HEK293 (cell line): Measurements from ENCODE around the gene TSC2.
A peak's percentile ranks its signal among the peaks of the same experiment; 100 is the strongest.
"Not testable (repeated sequence)": the region's sequence is repeated elsewhere in the genome, so short reads cannot be mapped to it uniquely, and the experiment has no call there.

Experiments used
- CTCF ChIA-PET: fragments of 350-600 bp; formaldehyde crosslinking; extraction: SDS; loops from one replicate; lab custom pipeline; 2021; ENCODE audit warnings: antibody characterized with exemption; lab: Yijun Ruan, JAX
- POLR2A ChIA-PET: fragments of 300-600 bp; formaldehyde crosslinking; extraction: SDS; loops from one replicate; lab custom pipeline; 2020; ENCODE audit warnings: antibody characterized with exemption, inconsistent platforms; lab: Yijun Ruan, JAX
- H3K27ac ChIP-seq: fragments of 200-500 bp; sonication (Bioruptor generic); 2 replicates; pipeline ENCODE4 v1.5.1; 2014; ENCODE audit warnings: low read depth, low read length, control low read depth, inconsistent platforms; ENCODE audit errors: extremely low read depth
- H3K36me3 ChIP-seq, 2 experiments: fragments of 200-500 bp in 1 of 2; sonication (Bioruptor generic) in 1 of 2; 1 replicate in 1 of 2; 2 replicates in 1 of 2; pipeline ENCODE4 v1.5.1; 2014 to 2017; ENCODE audit warnings: inconsistent platforms in 2 of 2, low read length in 2 of 2; ENCODE audit not compliant: control insufficient read depth in 2 of 2, insufficient read depth in 1 of 2
- H3K4me1 ChIP-seq: fragments of 200-500 bp; sonication (Bioruptor generic); 2 replicates; pipeline ENCODE4 v1.5.1; 2014; ENCODE audit warnings: mild to moderate bottlenecking, low read length, inconsistent platforms; ENCODE audit not compliant: control insufficient read depth, insufficient read depth
- H3K4me3 ChIP-seq: 2 replicates; pipeline ENCODE4 v1.5.1; 2011; ENCODE audit warnings: low read depth, mild to moderate bottlenecking, control low read depth, low read length, moderate library complexity
- H3K9me3 ChIP-seq: fragments of 200-500 bp; sonication (Bioruptor generic); 2 replicates; pipeline ENCODE4 v1.5.1; 2014; ENCODE audit warnings: low read depth, low read length, inconsistent platforms; ENCODE audit not compliant: control insufficient read depth, insufficient read depth
- EGR2 ChIP-seq: fragments of 450-650 bp; formaldehyde crosslinking; IDR thresholded peaks from 2 replicates; pipeline ENCODE4 v1.5.1; 2016; ENCODE audit warnings: low read depth, missing biosample characterization, missing genetic modification characterization
- KLF17 ChIP-seq: fragments of 450-650 bp; formaldehyde crosslinking; IDR thresholded peaks from 2 replicates; pipeline ENCODE4 v1.5.1; 2016; ENCODE audit warnings: missing biosample characterization, missing genetic modification characterization
- SP3 ChIP-seq: fragments of 450-650 bp; formaldehyde crosslinking; IDR thresholded peaks from 2 replicates; pipeline ENCODE4 v1.5.1; 2016; ENCODE audit warnings: missing biosample characterization, missing genetic modification characterization
- ZBTB1 ChIP-seq: fragments of 450-650 bp; formaldehyde crosslinking; IDR thresholded peaks from 2 replicates; pipeline ENCODE4 v1.5.1; 2016; ENCODE audit warnings: missing biosample characterization, missing genetic modification characterization
- ZBTB8A ChIP-seq: fragments of 450-650 bp; formaldehyde crosslinking; IDR thresholded peaks from 2 replicates; pipeline ENCODE4 v1.5.1; 2016; ENCODE audit warnings: missing biosample characterization, missing genetic modification characterization
- ZEB2 ChIP-seq: fragments of 450-650 bp; formaldehyde crosslinking; IDR thresholded peaks from 2 replicates; pipeline ENCODE4 v1.5.1; 2016; ENCODE audit warnings: missing biosample characterization, missing genetic modification characterization
- ZFHX2 ChIP-seq: fragments of 450-650 bp; formaldehyde crosslinking; conservative IDR thresholded peaks from 2 replicates; pipeline ENCODE4 v1.5.1; 2016; ENCODE audit warnings: missing biosample characterization, missing genetic modification characterization
- ZNF175 ChIP-seq: fragments of 450-650 bp; formaldehyde crosslinking; IDR thresholded peaks from 2 replicates; pipeline ENCODE4 v1.5.1; 2016; ENCODE audit warnings: missing biosample characterization, missing genetic modification characterization
- ZNF18 ChIP-seq: fragments of 450-650 bp; formaldehyde crosslinking; IDR thresholded peaks from 2 replicates; pipeline ENCODE4 v1.5.1; 2016; ENCODE audit warnings: missing biosample characterization, missing genetic modification characterization
- ZNF239 ChIP-seq: fragments of 450-650 bp; formaldehyde crosslinking; IDR thresholded peaks from 2 replicates; pipeline ENCODE4 v1.5.1; 2016; ENCODE audit warnings: missing biosample characterization, missing genetic modification characterization
- ZNF404 ChIP-seq: fragments of 450-650 bp; formaldehyde crosslinking; IDR thresholded peaks from 2 replicates; pipeline ENCODE4 v1.5.1; 2017; ENCODE audit warnings: missing biosample characterization, missing genetic modification characterization
- ZNF510 ChIP-seq: fragments of 450-650 bp; formaldehyde crosslinking; IDR thresholded peaks from 2 replicates; pipeline ENCODE4 v1.5.1; 2018; ENCODE audit warnings: mild to moderate bottlenecking, missing genetic modification characterization, missing biosample characterization; ENCODE audit not compliant: insufficient replicate concordance
- ZNF560 ChIP-seq: fragments of 450-650 bp; formaldehyde crosslinking; IDR thresholded peaks from 2 replicates; pipeline ENCODE4 v1.5.1; 2017; ENCODE audit warnings: missing biosample characterization, missing genetic modification characterization, borderline replicate concordance
- ZNF670 ChIP-seq: fragments of 450-650 bp; formaldehyde crosslinking; IDR thresholded peaks from 2 replicates; pipeline ENCODE4 v1.5.1; 2016; ENCODE audit warnings: missing biosample characterization, missing genetic modification characterization, low read depth
- ZNF701 ChIP-seq: fragments of 450-650 bp; formaldehyde crosslinking; IDR thresholded peaks from 2 replicates; pipeline ENCODE4 v1.5.1; 2016; ENCODE audit warnings: missing biosample characterization, missing genetic modification characterization
- ZNF707 ChIP-seq: fragments of 450-650 bp; formaldehyde crosslinking; IDR thresholded peaks from 2 replicates; pipeline ENCODE4 v1.5.1; 2016; ENCODE audit warnings: missing biosample characterization, missing genetic modification characterization
- ZNF776 ChIP-seq: fragments of 450-650 bp; formaldehyde crosslinking; IDR thresholded peaks from 2 replicates; pipeline ENCODE4 v1.5.0; 2017; ENCODE audit warnings: missing biosample characterization, missing genetic modification characterization, borderline replicate concordance
- ZNF785 ChIP-seq: fragments of 450-650 bp; formaldehyde crosslinking; IDR thresholded peaks from 2 replicates; pipeline ENCODE4 v1.5.1; 2016; ENCODE audit warnings: missing biosample characterization, missing genetic modification characterization
- TF ChIP-seq, protein P1 (sequence below): sonication (generic); formaldehyde crosslinking; IDR thresholded peaks from 2 replicates; pipeline ENCODE4 v1.8.1; 2022; ENCODE audit warnings: mild to moderate bottlenecking, moderate library complexity, missing genetic modification reagents
- TF ChIP-seq, protein P2 (sequence below): fragments of 450-650 bp; formaldehyde crosslinking; IDR thresholded peaks from 2 replicates; pipeline ENCODE4 v1.5.1; 2016; ENCODE audit warnings: missing biosample characterization, missing genetic modification characterization
- TF ChIP-seq, protein P3 (sequence below): fragments of 450-650 bp; formaldehyde crosslinking; IDR thresholded peaks from 2 replicates; pipeline ENCODE4 v1.5.1; 2016; ENCODE audit warnings: missing biosample characterization, missing genetic modification characterization

The TSC2 gene

GRCh38 chr16:2033909-2034695 is 13.7 kb upstream of the TSC2 start:
- H3K27ac ChIP-seq, H3K4me3 ChIP-seq, H3K9me3 ChIP-seq, H3K4me1 ChIP-seq: not testable (repeated sequence)
- POLR2A ChIA-PET, result interaction anchor here (1.1 to 2.6 kb wide), 2 partner anchors 14 to 121 kb away, joined by 3 to 16 read pairs; partner anchors contain the start of genes NTHL1, TRAF7 and TSC2
- peak; percentile 86 for TF ChIP-seq EGR2 (tag by site-specific recombination)
- peak; percentile 81 for TF ChIP-seq ZFHX2 (tag by site-specific recombination)
- peaks cover 0 to 16% of the 10 kb centered on the region in 2 experiments; a peak in 1 of 3 replicates for H3K36me3 ChIP-seq
- CTCF ChIA-PET, result interaction anchor here (1.0 kb wide), 1 partner anchor 103 kb away, joined by 3 read pairs; no protein-coding TSS in a partner anchor

- POLR2A ChIA-PET, result interaction anchor here (1.0 to 1.8 kb wide), 2 partner anchors 27 to 120 kb away, joined by 3 to 12 read pairs; partner anchors contain the start of gene TRAF7
- TF ChIP-seq, protein P1, sequence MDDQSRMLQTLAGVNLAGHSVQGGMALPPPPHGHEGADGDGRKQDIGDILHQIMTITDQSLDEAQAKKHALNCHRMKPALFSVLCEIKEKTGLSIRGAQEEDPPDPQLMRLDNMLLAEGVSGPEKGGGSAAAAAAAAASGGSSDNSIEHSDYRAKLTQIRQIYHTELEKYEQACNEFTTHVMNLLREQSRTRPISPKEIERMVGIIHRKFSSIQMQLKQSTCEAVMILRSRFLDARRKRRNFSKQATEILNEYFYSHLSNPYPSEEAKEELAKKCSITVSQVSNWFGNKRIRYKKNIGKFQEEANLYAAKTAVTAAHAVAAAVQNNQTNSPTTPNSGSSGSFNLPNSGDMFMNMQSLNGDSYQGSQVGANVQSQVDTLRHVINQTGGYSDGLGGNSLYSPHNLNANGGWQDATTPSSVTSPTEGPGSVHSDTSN (CRISPR knock-in tag), result peak; percentile 27; the same call in 1 of the 2 replicates
- TF ChIP-seq ZNF776 (no peak), ZNF175 (no peak), ZNF510 (no peak), ZBTB8A (tag by site-specific recombination) (peak; percentile 27; the same call in 1 of the 2 replicates)
- TF ChIP-seq, all 188 proteins: peak for 2
- Histone ChIP-seq H3K36me3 (peaks cover 0 to 15% of the 10 kb centered on the region in 2 experiments; a peak in 1 of 3 replicates), H3K4me3 (no peak overlapping the region), H3K9me3 (no peaks in the 10 kb centered on the region), H3K27ac (no peak overlapping the region; the same call in 1 of the 2 replicates), H3K4me1 (peaks cover 4% of the 10 kb centered on the region; the same call in 1 of the 2 replicates)
- CTCF ChIA-PET, result interaction anchor here (1.1 to 1.2 kb wide), 3 partner anchors 86 to 254 kb away, joined by 3 to 8 read pairs (median 3); no protein-coding TSS in a partner anchor
Observed at GRCh38 chr16:2034696-2035430, 12.9 kb upstream of the TSC2 start.

DNA sequence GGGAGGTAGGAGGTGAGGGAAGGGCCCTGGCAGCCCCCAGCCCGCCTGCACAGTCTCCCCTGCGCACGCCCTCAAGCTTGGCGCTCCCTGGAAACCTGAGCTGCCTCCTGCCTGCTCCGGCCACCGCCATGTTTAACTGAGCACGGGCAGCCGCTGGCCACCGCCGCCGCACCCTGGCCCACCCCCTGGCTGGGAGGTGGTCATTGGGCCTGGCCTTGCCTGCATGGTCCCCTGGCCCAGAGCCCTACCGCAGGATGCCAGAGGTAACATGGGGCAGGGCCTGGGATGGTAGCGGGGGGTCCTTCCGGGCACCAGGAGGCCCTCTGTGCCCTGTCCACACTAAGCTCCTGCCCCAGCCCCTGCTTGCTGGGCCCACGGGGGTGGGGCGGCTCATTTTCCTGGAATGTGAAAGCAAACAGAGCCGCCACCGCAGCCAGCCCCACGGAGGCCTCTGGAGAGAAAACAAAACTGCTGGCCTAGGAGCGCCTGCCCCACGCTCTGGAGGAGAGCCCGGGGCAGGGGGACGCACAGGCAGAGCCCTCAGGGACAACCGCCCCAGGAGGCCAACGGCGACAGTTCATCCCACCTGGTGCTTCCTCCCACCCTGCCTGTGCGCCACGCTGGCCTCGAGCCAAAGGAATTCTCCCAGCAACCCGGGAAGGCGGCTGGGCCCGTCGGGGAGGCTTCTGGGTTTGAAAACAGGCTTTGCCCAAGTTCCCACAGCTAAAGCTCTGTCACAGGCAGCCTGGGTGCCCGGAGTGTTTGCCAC is 12.2 kb upstream of the TSC2 start:
- ChIA-PET POLR2A (interaction anchor here (1.0 to 1.8 kb wide), 2 partner anchors 28 to 119 kb away, joined by 3 to 12 read pairs; partner anchors contain the start of gene TRAF7), CTCF (interaction anchor here (1.1 to 1.2 kb wide), 3 partner anchors 85 to 253 kb away, joined by 3 to 8 read pairs (median 3); no protein-coding TSS in a partner anchor)
- H3K27ac ChIP-seq, result peak overlapping the region; percentile 51
- peaks cover 4% of the 10 kb centered on the region; the same call in 1 of the 2 replicates for H3K4me1 ChIP-seq
- H3K36me3 ChIP-seq, result peaks cover 0 to 12% of the 10 kb centered on the region in 2 experiments; a peak in 1 of 3 replicates
- H3K4me3 ChIP-seq, result no peak overlapping the region
- H3K9me3 ChIP-seq, result no peaks in the 10 kb centered on the region
- TF ChIP-seq ZNF670 (tag by site-specific recombination) (no peak), ZNF239 (tag by site-specific recombination) (no peak), ZBTB1 (tag by site-specific recombination) (no peak), ZNF707 (tag by site-specific recombination) (no peak), ZEB2 (tag by site-specific recombination) (peak; percentile 37; the same call in 1 of the 2 replicates), SP3 (no peak), ZNF560 (tag by site-specific recombination) (no peak), ZNF701 (no peak), ZNF785 (no peak), EGR2 (tag by site-specific recombination) (peak; percentile 91), ZNF776 (no peak), ZNF18 (tag by site-specific recombination) (peak; percentile 53; the same call in 1 of the 2 replicates), KLF17 (tag by site-specific recombination) (0 out of 2 replicates have a peak, but pooled peaks have one; percentile 19), ZBTB8A (tag by site-specific recombination) (peak; percentile 75), ZNF404 (tag by site-specific recombination) (no peak)
- TF ChIP-seq, protein P2, sequence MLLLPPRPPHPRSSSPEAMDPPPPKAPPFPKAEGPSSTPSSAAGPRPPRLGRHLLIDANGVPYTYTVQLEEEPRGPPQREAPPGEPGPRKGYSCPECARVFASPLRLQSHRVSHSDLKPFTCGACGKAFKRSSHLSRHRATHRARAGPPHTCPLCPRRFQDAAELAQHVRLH (tag by site-specific recombination), result no peak
- TF ChIP-seq, protein P3, sequence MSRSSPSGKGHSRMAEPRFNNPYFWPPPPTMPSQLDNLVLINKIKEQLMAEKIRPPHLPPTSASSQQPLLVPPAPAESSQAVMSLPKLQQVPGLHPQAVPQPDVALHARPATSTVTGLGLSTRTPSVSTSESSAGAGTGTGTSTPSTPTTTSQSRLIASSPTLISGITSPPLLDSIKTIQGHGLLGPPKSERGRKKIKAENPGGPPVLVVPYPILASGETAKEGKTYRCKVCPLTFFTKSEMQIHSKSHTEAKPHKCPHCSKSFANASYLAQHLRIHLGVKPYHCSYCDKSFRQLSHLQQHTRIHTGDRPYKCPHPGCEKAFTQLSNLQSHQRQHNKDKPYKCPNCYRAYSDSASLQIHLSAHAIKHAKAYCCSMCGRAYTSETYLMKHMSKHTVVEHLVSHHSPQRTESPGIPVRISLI (tag by site-specific recombination), result no peak
